ENCODE results near the gene XPNPEP2.

Gene XPNPEP2

DNA sequence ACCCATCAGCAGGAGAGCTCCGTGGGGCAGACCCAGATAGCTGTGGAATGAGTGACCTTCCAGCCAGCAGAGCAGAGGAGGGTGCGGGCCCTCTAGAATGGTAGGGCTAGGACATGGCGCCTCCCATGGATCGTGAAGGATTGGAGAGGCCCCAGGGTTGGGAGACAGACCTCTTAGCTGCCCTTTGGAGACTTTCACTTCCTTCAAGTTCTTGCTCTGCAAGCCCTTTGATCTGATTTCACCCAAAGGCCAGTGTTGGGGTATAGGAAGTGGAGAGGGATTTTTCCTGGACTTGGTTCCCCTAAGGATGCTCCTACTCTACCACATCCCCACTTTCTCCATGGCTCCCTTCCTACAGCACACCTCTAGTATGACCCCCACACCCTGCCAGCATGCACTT lies 43.9 kb downstream of the XPNPEP2 start:
- WGBS (ENCODE audit: extremely low coverage, insufficient coverage, insufficient read length), result no CpG with 5 or more reads among the region's 4 CpGs
- Histone ChIP-seq H2AFZ (ENCODE audit: insufficient read depth, low read length, poor library complexity) (no peak overlapping the region), H2BK5ac (ENCODE audit: low read depth, low read length, poor library complexity) (no peak overlapping the region)

DNA sequence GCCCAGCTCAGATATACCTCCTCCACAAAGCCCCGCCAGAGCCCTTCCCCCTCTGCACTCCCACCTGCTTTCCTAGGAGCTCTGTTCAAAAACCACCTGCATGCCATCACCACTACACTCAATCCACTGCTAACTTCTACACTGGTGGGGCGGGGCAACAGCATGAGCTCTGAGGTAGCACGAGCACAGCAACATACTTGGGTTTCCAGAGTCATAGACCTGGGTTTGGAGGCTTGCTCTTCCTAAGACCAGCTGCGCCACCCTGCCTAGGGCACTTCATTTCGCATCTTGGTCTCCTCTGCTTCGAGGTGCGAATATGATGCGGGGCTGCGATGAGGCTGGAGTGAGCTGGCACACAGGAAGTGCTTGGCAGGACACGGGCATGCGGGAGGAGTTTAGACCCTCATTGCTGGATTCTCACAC lies 44.5 kb downstream of the XPNPEP2 start:
- Histone ChIP-seq H4K8ac (ENCODE audit: low read depth, low read length) (no peak overlapping the region), H4K12ac (ENCODE audit: low read depth, low read length) (no peak overlapping the region), H3K4ac (ENCODE audit: low read depth, low read length) (no peak overlapping the region), H2AFZ (ENCODE audit: insufficient read depth, low read length, poor library complexity) (no peak overlapping the region), H3K79me1 (ENCODE audit: low read length) (no peaks in the 10 kb centered on the region), H3K4me1 (ENCODE audit: control insufficient read depth in 1 of 2, insufficient read depth in 2 of 2, low read length in 2 of 2) (peaks cover 7 to 12% of the 10 kb centered on the region in 2 experiments), H3K36me3 (ENCODE audit: control insufficient read depth in 1 of 2, insufficient read depth in 2 of 2, low read length in 2 of 2) (no peaks in the 10 kb centered on the region), H2AK5ac (ENCODE audit: low read length) (no peak overlapping the region), H3K27ac (ENCODE audit: low read depth, low read length) (no peak overlapping the region), H3K27me3 (ENCODE audit: insufficient read depth, low read length) (no peaks in the 10 kb centered on the region), H3K4me2 (ENCODE audit: low read length) (no peak overlapping the region), H3K14ac (ENCODE audit: low read length) (no peak overlapping the region), H3K79me2 (ENCODE audit: control insufficient read depth, insufficient read depth, low read length, poor library complexity) (no peaks in the 10 kb centered on the region), H4K91ac (ENCODE audit: low read depth, low read length) (no peak overlapping the region), H3K9me3 (ENCODE audit: insufficient read depth, low read depth, low read length) (no peaks in the 10 kb centered on the region), H3K23ac (ENCODE audit: low read length) (no peak overlapping the region), H2BK120ac (ENCODE audit: insufficient read depth, low read length, poor library complexity) (no peak overlapping the region), H3K4me3 (ENCODE audit: low read depth, low read length) (no peak overlapping the region), H3K18ac (ENCODE audit: low read length) (no peak overlapping the region), H2BK5ac (ENCODE audit: low read depth, low read length, poor library complexity) (no peak overlapping the region), H3K9ac (ENCODE audit: low read length) (no peak overlapping the region), H2BK12ac (ENCODE audit: low read length) (no peak overlapping the region)
- WGBS (ENCODE audit: extremely low coverage, insufficient coverage, insufficient read length), result no CpG with 5 or more reads among the region's 11 CpGs
- no peak for DNase-seq

More for the DNA sequence above, 43.9 kb downstream of the XPNPEP2 start:
- H3K9me3 ChIP-seq (ENCODE audit: insufficient read depth, low read depth, low read length), result no peaks in the 10 kb centered on the region
- H3K4me1 ChIP-seq (ENCODE audit: control insufficient read depth in 1 of 2, insufficient read depth in 2 of 2, low read length in 2 of 2), result peaks cover 7 to 12% of the 10 kb centered on the region in 2 experiments
- H4K91ac ChIP-seq (ENCODE audit: low read depth, low read length), result no peak overlapping the region
- H3K79me1 ChIP-seq (ENCODE audit: low read length), result no peaks in the 10 kb centered on the region
- no peak overlapping the region for H3K27ac ChIP-seq (ENCODE audit: low read depth, low read length)
- no peak overlapping the region for H2BK12ac ChIP-seq (ENCODE audit: low read length)
- H3K9ac ChIP-seq (ENCODE audit: low read length), result no peak overlapping the region
- H3K4me3 ChIP-seq (ENCODE audit: low read depth, low read length), result no peak overlapping the region
- H4K12ac ChIP-seq (ENCODE audit: low read depth, low read length), result no peak overlapping the region
- H3K23ac ChIP-seq (ENCODE audit: low read length), result no peak overlapping the region
- H2AK5ac ChIP-seq (ENCODE audit: low read length), result no peak overlapping the region
- no peak overlapping the region for H3K14ac ChIP-seq (ENCODE audit: low read length)
- no peaks in the 10 kb centered on the region for H3K36me3 ChIP-seq (ENCODE audit: control insufficient read depth in 1 of 2, insufficient read depth in 2 of 2, low read length in 2 of 2)
- DNase-seq, result no peak
- H2BK120ac ChIP-seq (ENCODE audit: insufficient read depth, low read length, poor library complexity), result no peak overlapping the region
- no peaks in the 10 kb centered on the region for H3K27me3 ChIP-seq (ENCODE audit: insufficient read depth, low read length)
- no peak overlapping the region for H4K8ac ChIP-seq (ENCODE audit: low read depth, low read length)
- H3K18ac ChIP-seq (ENCODE audit: low read length), result no peak overlapping the region
- H3K4me2 ChIP-seq (ENCODE audit: low read length), result no peak overlapping the region
- H3K4ac ChIP-seq (ENCODE audit: low read depth, low read length), result no peak overlapping the region
- H3K79me2 ChIP-seq (ENCODE audit: control insufficient read depth, insufficient read depth, low read length, poor library complexity), result no peaks in the 10 kb centered on the region

GRCh38 chrX:129784371-129784770 lies 45.6 kb downstream of the XPNPEP2 start:
- Histone ChIP-seq H2BK120ac (ENCODE audit: insufficient read depth, low read length, poor library complexity) (no peak overlapping the region), H2BK5ac (ENCODE audit: low read depth, low read length, poor library complexity) (no peak overlapping the region), H2BK12ac (ENCODE audit: low read length) (no peak overlapping the region), H3K4me2 (ENCODE audit: low read length) (no peak overlapping the region), H3K18ac (ENCODE audit: low read length) (no peak overlapping the region), H3K14ac (ENCODE audit: low read length) (no peak overlapping the region), H3K9me3 (ENCODE audit: insufficient read depth, low read depth, low read length) (no peaks in the 10 kb centered on the region), H3K23ac (ENCODE audit: low read length) (no peak overlapping the region), H2AFZ (ENCODE audit: insufficient read depth, low read length, poor library complexity) (no peak overlapping the region), H3K27me3 (ENCODE audit: insufficient read depth, low read length) (no peaks in the 10 kb centered on the region), H2AK5ac (ENCODE audit: low read length) (no peak overlapping the region), H3K27ac (ENCODE audit: low read depth, low read length) (no peak overlapping the region), H3K4me1 (ENCODE audit: control insufficient read depth in 1 of 2, insufficient read depth in 2 of 2, low read length in 2 of 2) (peaks cover 7 to 12% of the 10 kb centered on the region in 2 experiments), H4K12ac (ENCODE audit: low read depth, low read length) (no peak overlapping the region), H3K9ac (ENCODE audit: low read length) (no peak overlapping the region), H3K4me3 (ENCODE audit: low read depth, low read length) (no peak overlapping the region), H4K91ac (ENCODE audit: low read depth, low read length) (no peak overlapping the region), H3K79me1 (ENCODE audit: low read length) (no peaks in the 10 kb centered on the region), H4K8ac (ENCODE audit: low read depth, low read length) (no peak overlapping the region), H3K79me2 (ENCODE audit: control insufficient read depth, insufficient read depth, low read length, poor library complexity) (no peaks in the 10 kb centered on the region), H3K4ac (ENCODE audit: low read depth, low read length) (no peak overlapping the region), H3K36me3 (ENCODE audit: control insufficient read depth in 1 of 2, insufficient read depth in 2 of 2, low read length in 2 of 2) (no peaks in the 10 kb centered on the region)
- WGBS (ENCODE audit: extremely low coverage, insufficient coverage, insufficient read length), result no CpG with 5 or more reads among the region's 7 CpGs
- no peak for DNase-seq

- Histone ChIP-seq H2AK5ac (ENCODE audit: low read length) (no peak overlapping the region), H3K23ac (ENCODE audit: low read length) (no peak overlapping the region), H2AFZ (ENCODE audit: insufficient read depth, low read length, poor library complexity) (no peak overlapping the region), H3K27ac (ENCODE audit: low read depth, low read length) (no peak overlapping the region), H2BK120ac (ENCODE audit: insufficient read depth, low read length, poor library complexity) (no peak overlapping the region), H3K9ac (ENCODE audit: low read length) (no peak overlapping the region), H3K27me3 (ENCODE audit: insufficient read depth, low read length) (no peaks in the 10 kb centered on the region), H2BK12ac (ENCODE audit: low read length) (no peak overlapping the region), H3K4ac (ENCODE audit: low read depth, low read length) (no peak overlapping the region), H3K18ac (ENCODE audit: low read length) (no peak overlapping the region), H2BK5ac (ENCODE audit: low read depth, low read length, poor library complexity) (no peak overlapping the region), H4K12ac (ENCODE audit: low read depth, low read length) (no peak overlapping the region), H4K91ac (ENCODE audit: low read depth, low read length) (no peak overlapping the region), H3K79me2 (ENCODE audit: control insufficient read depth, insufficient read depth, low read length, poor library complexity) (no peaks in the 10 kb centered on the region), H3K79me1 (ENCODE audit: low read length) (no peaks in the 10 kb centered on the region), H3K9me3 (ENCODE audit: insufficient read depth, low read depth, low read length) (no peaks in the 10 kb centered on the region), H3K36me3 (ENCODE audit: control insufficient read depth in 1 of 2, insufficient read depth in 2 of 2, low read length in 2 of 2) (no peaks in the 10 kb centered on the region), H4K8ac (ENCODE audit: low read depth, low read length) (no peak overlapping the region), H3K4me1 (ENCODE audit: control insufficient read depth in 1 of 2, insufficient read depth in 2 of 2, low read length in 2 of 2) (peaks cover 7 to 12% of the 10 kb centered on the region in 2 experiments), H3K4me3 (ENCODE audit: low read depth, low read length) (no peak overlapping the region), H3K14ac (ENCODE audit: low read length) (no peak overlapping the region), H3K4me2 (ENCODE audit: low read length) (no peak overlapping the region)
- DNase-seq, result no peak
- WGBS (ENCODE audit: extremely low coverage, insufficient coverage, insufficient read length), result no CpG with 5 or more reads among the region's 11 CpGs
Observed at GRCh38 chrX:129785160-129785947, 46.6 kb downstream of the XPNPEP2 start.

Data from trophoblast cell (in vitro differentiated cells and primary cell).